ENCODE measurements around the gene CCDC197.

CCDC197 gene

GRCh38 chr14:93973607-93974006 lies 23.5 kb upstream of the CCDC197 start:
- Histone ChIP-seq H3K9me2 (replicated peaks; ENCODE audit: low read depth, low read length) (no peaks in the 10 kb centered on the region), H4K20me1 (ENCODE audit: insufficient read depth, low read length, poor library complexity, severe bottlenecking) (no peaks in the 10 kb centered on the region), H3K27me3 (ENCODE audit: insufficient read depth, low read length, poor library complexity, severe bottlenecking) (peaks cover 65% of the 10 kb centered on the region), H3K9ac (ENCODE audit: low read depth, low read length, poor library complexity, severe bottlenecking) (no peak overlapping the region), H3K4me2 (ENCODE audit: low read depth, low read length, poor library complexity, severe bottlenecking) (no peak overlapping the region), H3K79me2 (ENCODE audit: insufficient read depth, low read length) (no peaks in the 10 kb centered on the region), H3K9me3 (ENCODE audit: insufficient read depth, low read depth, low read length) (no peaks in the 10 kb centered on the region), H3K36me3 (ENCODE audit: insufficient read depth, low read length) (no peaks in the 10 kb centered on the region), H2AFZ (ENCODE audit: low read length) (no peak overlapping the region), H3F3A (ENCODE audit: low read depth) (no peaks in the 10 kb centered on the region), H3K4me1 (ENCODE audit: insufficient read depth, low read length, poor library complexity, severe bottlenecking) (peaks cover 17% of the 10 kb centered on the region), H3K4me3 (ENCODE audit: low read length, poor library complexity, severe bottlenecking) (no peak overlapping the region)
- TF ChIP-seq EZH2phosphoT487 (IDR thresholded peaks at IDR 0.05; ENCODE audit: borderline replicate concordance) (no peak), CTCF (conservative IDR thresholded peaks at IDR 0.05; ENCODE audit: low read length) (no peak)

GRCh38 chr14:93974299-93974698 lies 22.8 kb upstream of the CCDC197 start:
- peaks cover 19% of the 10 kb centered on the region for H3K4me1 ChIP-seq (ENCODE audit: insufficient read depth, low read length, poor library complexity, severe bottlenecking)
- TF ChIP-seq CTCF (conservative IDR thresholded peaks at IDR 0.05; ENCODE audit: low read length) (no peak), EZH2phosphoT487 (IDR thresholded peaks at IDR 0.05; ENCODE audit: borderline replicate concordance) (no peak)
- no peaks in the 10 kb centered on the region for H3K9me3 ChIP-seq (ENCODE audit: insufficient read depth, low read depth, low read length)
- no peak overlapping the region for H3K4me3 ChIP-seq (ENCODE audit: low read length, poor library complexity, severe bottlenecking)
- no peaks in the 10 kb centered on the region for H4K20me1 ChIP-seq (ENCODE audit: insufficient read depth, low read length, poor library complexity, severe bottlenecking)
- no peaks in the 10 kb centered on the region for H3K36me3 ChIP-seq (ENCODE audit: insufficient read depth, low read length)
- H3K9ac ChIP-seq (ENCODE audit: low read depth, low read length, poor library complexity, severe bottlenecking): no peak overlapping the region
- no peak overlapping the region for H2AFZ ChIP-seq (ENCODE audit: low read length)
- H3K27me3 ChIP-seq (ENCODE audit: insufficient read depth, low read length, poor library complexity, severe bottlenecking): peaks cover 66% of the 10 kb centered on the region
- no peaks in the 10 kb centered on the region for H3K9me2 ChIP-seq (replicated peaks; ENCODE audit: low read depth, low read length)
- no peaks in the 10 kb centered on the region for H3F3A ChIP-seq (ENCODE audit: low read depth)
- H3K4me2 ChIP-seq (ENCODE audit: low read depth, low read length, poor library complexity, severe bottlenecking): no peak overlapping the region
- H3K79me2 ChIP-seq (ENCODE audit: insufficient read depth, low read length): no peaks in the 10 kb centered on the region

GRCh38 chr14:93974833-93975232 lies 22.3 kb upstream of the CCDC197 start:
- H3K4me2 ChIP-seq (ENCODE audit: low read depth, low read length, poor library complexity, severe bottlenecking): no peak overlapping the region
- H3K9ac ChIP-seq (ENCODE audit: low read depth, low read length, poor library complexity, severe bottlenecking): no peak overlapping the region
- H3K79me2 ChIP-seq (ENCODE audit: insufficient read depth, low read length): no peaks in the 10 kb centered on the region

More at GRCh38 chr14:93974833-93975232, 22.3 kb upstream of the CCDC197 start:
- H3K36me3 ChIP-seq (ENCODE audit: insufficient read depth, low read length): no peaks in the 10 kb centered on the region
- H3F3A ChIP-seq (ENCODE audit: low read depth): no peaks in the 10 kb centered on the region
- no peaks in the 10 kb centered on the region for H4K20me1 ChIP-seq (ENCODE audit: insufficient read depth, low read length, poor library complexity, severe bottlenecking)
- H3K4me3 ChIP-seq (ENCODE audit: low read length, poor library complexity, severe bottlenecking): no peak overlapping the region
- peaks cover 19% of the 10 kb centered on the region for H3K4me1 ChIP-seq (ENCODE audit: insufficient read depth, low read length, poor library complexity, severe bottlenecking)
- H3K27me3 ChIP-seq (ENCODE audit: insufficient read depth, low read length, poor library complexity, severe bottlenecking): peaks cover 71% of the 10 kb centered on the region
- TF ChIP-seq CTCF (conservative IDR thresholded peaks at IDR 0.05; ENCODE audit: low read length) (no peak), EZH2phosphoT487 (IDR thresholded peaks at IDR 0.05; ENCODE audit: borderline replicate concordance) (no peak)
- no peaks in the 10 kb centered on the region for H3K9me3 ChIP-seq (ENCODE audit: insufficient read depth, low read depth, low read length)
- no peak overlapping the region for H2AFZ ChIP-seq (ENCODE audit: low read length)
- no peaks in the 10 kb centered on the region for H3K9me2 ChIP-seq (replicated peaks; ENCODE audit: low read depth, low read length)

Data from Loucy (cell line).